ENCODE results near the gene EFNA4. TPM values are rescaled to one million over a fixed set of nuclear protein-coding genes. Genes with fewer than 3 reads are reported as not detected.

Gene EFNA4
- total and polyA plus RNA-seq, 9 of the 15 experiments (the other 6 are each of a cell fraction or from before 2014, with no cell fraction given): 0.68 to 7.4 (median 6.1) TPM

DNA sequence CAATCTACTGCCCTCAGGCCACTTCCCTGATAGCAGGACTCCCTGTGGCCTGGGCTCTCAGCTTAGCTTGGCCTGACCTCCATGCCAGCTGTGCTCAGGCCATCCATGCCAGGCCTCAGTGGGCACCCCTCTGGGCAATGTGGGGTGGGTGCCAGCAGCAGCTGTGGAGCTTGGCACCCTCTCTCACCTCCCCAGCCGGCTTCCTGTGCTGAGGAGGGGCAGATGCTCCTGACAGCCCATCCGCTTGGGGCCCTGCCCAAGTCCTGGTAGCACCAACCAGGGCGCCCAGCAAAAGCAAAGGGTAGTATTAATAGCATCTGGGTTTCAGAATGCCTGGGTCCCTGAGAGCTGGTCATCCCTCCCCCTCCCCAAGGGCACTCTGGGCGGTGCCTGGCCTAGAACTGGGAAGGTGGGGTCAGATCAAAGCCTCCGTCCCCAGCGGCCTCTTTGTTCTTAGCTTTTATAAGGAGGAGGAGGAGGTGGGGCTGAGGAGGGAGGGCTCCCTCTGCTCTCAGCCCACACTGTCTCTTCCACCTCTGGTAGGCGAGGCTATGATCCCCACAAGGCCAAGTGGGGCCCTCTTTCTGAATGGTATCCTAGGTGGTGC, 6.1 kb downstream of the EFNA4 start:
- POLR2A ChIA-PET: no interaction called here
- intact Hi-C loops (cut with micrococcal nuclease): loop anchor here (2.0 kb wide), 1 partner anchor 15 kb away; no protein-coding TSS in a partner anchor

More for the DNA sequence above, 6.1 kb downstream of the EFNA4 start:
- H3K9me1 ChIP-seq (ENCODE audit: control insufficient read depth, insufficient read depth, low read length): no peaks in the 10 kb centered on the region
- CTCF ChIA-PET (ENCODE audit: low intra/inter-chr PET ratio): no interaction called here
- WGBS (ENCODE audit: insufficient coverage, low coverage, missing lambda C conversion rate): 72% methylated on average over 7 of the region's 7 CpGs
- H3K4me2 ChIP-seq (ENCODE audit: insufficient read depth, low read length): no peak overlapping the region
- no peak overlapping the region for H3K27ac ChIP-seq (ENCODE audit: extremely low read depth, low read depth, low read length)
- in situ Hi-C loops (cut with MboI): no loop called here
- peaks cover 32 to 52% of the 10 kb centered on the region in 2 experiments for H3K4me1 ChIP-seq (replicated peaks in 1 of 2; ENCODE audit: control insufficient read depth in 2 of 2, insufficient read depth in 2 of 2, low read length in 2 of 2)
- H3K27me3 ChIP-seq (ENCODE audit: control insufficient read depth in 2 of 2, insufficient read depth in 2 of 2, low read length in 2 of 2): no peaks in the 10 kb centered on the region
- H4K20me1 ChIP-seq (replicated peaks; ENCODE audit: control insufficient read depth, insufficient read depth, low read length): no peaks in the 10 kb centered on the region
- DNase-seq (ENCODE audit: extremely low read depth in 1 of 4, low spot score in 3 of 4) (peak in 2 of 4 experiments; percentile 24 to 47), FAIRE-seq (no peak), ATAC-seq (no peak)
- TF ChIP-seq, protein P1, sequence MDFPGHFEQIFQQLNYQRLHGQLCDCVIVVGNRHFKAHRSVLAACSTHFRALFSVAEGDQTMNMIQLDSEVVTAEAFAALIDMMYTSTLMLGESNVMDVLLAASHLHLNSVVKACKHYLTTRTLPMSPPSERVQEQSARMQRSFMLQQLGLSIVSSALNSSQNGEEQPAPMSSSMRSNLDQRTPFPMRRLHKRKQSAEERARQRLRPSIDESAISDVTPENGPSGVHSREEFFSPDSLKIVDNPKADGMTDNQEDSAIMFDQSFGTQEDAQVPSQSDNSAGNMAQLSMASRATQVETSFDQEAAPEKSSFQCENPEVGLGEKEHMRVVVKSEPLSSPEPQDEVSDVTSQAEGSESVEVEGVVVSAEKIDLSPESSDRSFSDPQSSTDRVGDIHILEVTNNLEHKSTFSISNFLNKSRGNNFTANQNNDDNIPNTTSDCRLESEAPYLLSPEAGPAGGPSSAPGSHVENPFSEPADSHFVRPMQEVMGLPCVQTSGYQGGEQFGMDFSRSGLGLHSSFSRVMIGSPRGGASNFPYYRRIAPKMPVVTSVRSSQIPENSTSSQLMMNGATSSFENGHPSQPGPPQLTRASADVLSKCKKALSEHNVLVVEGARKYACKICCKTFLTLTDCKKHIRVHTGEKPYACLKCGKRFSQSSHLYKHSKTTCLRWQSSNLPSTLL (IDR thresholded peaks at IDR 0.05): no peak
- TF ChIP-seq SRF (CRISPR knock-in tag; IDR thresholded peaks at IDR 0.05): no peak
- no peak for TF ChIP-seq PHB2 (IDR thresholded peaks at IDR 0.05; ENCODE audit: low read depth)
- TF ChIP-seq ZNF830 (CRISPR knock-in tag; IDR thresholded peaks at IDR 0.05): no peak
- TF ChIP-seq KAT8 (IDR thresholded peaks at IDR 0.05; ENCODE audit: low read depth): no peak
- TF ChIP-seq HNRNPL (IDR thresholded peaks at IDR 0.05; ENCODE audit: low read depth, low read length): no peak
- TF ChIP-seq GTF2F1 (IDR thresholded peaks at IDR 0.05; ENCODE audit: low read depth, low read length): no peak
- no peak for TF ChIP-seq ZNF717 (CRISPR knock-in tag; IDR thresholded peaks at IDR 0.05)
- no peak for TF ChIP-seq MEF2D (tag; conservative IDR thresholded peaks at IDR 0.05; ENCODE audit: low read depth)
- no peak for TF ChIP-seq LEF1 (IDR thresholded peaks at IDR 0.05)
- no peak for TF ChIP-seq HNRNPUL1 (IDR thresholded peaks at IDR 0.05; ENCODE audit: low read length)
- no peak for TF ChIP-seq ZEB2 (IDR thresholded peaks at IDR 0.05)
- TF ChIP-seq ARID2 (IDR thresholded peaks at IDR 0.05): no peak
- no peaks in the 10 kb centered on the region for H3K9me3 ChIP-seq (replicated peaks; ENCODE audit: control insufficient read depth, insufficient read depth, low read depth, low read length)
- H3K9ac ChIP-seq (ENCODE audit: insufficient read depth in 1 of 2, low read depth in 2 of 2, low read length in 2 of 2): peak overlapping the region in 1 of 2 experiments; percentile 53; a peak in 2 of 4 replicates
- H3K4me3 ChIP-seq: no peak overlapping the region
- BruUV-seq (replicated peaks): no TSS peak
- H2AFZ ChIP-seq (ENCODE audit: low read depth, low read length): no peak overlapping the region
- H3K36me3 ChIP-seq (ENCODE audit: control insufficient read depth, insufficient read depth, low read length): peaks cover 15% of the 10 kb centered on the region; the same call in 1 of the 3 replicates
- 0 out of 3 replicates have a peak, but pooled peaks cover 1% of the 10 kb centered on the region for H3K79me2 ChIP-seq (ENCODE audit: control insufficient read depth, insufficient read depth, low read length)

Data from K562 (cell line).